CD4-positive, alpha-beta T cell treated with Interleukin-12 subunit alpha and Interleukin-12 subunit beta, for 1 hour (primary cell): ENCODE data around the gene SP2.

Experiments
- DNase-seq: peaks from one replicate; pipeline ENCODE4 v3.0.0-alpha.2; 2020

The SP2 gene

DNA sequence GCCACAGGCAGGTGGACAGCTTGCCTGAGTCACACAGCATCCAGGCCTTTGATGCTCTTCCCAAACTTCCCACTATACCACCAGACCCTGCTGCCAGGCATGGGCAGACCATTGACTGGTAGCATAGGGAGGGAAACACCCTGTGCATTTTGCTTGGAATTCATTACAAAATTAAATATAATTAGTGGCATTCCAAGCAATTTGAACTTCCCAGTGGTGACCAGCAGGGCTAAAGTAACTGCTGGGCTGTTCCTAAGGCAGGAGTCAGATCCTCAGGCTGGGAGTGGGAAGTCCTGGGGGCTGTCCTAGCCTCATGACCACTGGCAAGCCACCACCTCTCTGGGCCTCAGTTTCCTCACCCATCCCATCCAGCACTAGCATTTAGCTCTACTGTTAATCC is 57.9 kb downstream of the SP2 start:
- DNase-seq: no peak

DNA sequence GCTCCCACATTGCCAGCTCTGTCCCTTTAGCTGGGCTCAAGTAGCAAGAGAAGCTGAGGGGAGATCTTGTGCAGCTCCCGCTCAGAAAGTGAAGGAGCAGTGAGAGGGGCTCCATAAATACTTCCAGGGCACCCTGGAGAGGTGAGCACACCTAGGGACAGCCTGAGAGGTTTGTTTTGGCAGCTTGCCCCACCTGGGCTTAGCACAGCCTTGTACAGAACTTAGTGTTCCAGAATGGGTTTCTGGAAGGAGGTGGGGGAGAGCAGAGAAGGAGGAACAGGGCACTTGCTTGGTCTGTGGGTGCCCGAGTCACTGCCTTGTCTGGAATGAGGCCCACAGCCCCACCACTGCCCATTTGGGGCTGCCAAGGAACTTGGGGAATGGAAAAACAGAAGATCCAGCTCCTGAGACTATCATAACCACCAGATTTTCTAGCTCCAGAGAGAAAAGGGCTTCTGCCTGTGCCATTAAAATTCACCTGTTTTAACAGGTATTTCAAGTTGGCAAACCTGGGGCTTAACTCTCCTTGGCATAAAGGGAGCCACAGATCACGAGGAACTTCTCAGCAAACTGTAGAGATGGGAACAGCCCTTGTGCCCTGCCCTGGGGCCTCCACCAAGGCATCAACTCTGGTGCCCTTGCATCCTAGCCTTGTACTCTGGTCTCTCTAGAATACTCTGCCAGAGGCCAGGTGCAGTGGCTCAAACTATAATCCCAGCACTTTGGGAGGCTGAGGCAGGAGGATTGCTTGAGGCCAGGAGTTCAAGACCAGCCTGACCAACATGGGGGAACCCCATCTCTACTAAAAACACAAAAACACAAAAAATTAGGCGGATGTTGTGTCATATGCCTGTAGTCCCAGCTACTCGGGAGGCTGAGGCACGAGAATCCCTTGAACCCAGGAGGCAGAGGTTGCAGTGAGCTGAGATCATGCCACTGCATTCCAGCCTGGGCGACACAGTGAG is 59.7 kb downstream of the SP2 start:
- DNase-seq: no peak

DNA sequence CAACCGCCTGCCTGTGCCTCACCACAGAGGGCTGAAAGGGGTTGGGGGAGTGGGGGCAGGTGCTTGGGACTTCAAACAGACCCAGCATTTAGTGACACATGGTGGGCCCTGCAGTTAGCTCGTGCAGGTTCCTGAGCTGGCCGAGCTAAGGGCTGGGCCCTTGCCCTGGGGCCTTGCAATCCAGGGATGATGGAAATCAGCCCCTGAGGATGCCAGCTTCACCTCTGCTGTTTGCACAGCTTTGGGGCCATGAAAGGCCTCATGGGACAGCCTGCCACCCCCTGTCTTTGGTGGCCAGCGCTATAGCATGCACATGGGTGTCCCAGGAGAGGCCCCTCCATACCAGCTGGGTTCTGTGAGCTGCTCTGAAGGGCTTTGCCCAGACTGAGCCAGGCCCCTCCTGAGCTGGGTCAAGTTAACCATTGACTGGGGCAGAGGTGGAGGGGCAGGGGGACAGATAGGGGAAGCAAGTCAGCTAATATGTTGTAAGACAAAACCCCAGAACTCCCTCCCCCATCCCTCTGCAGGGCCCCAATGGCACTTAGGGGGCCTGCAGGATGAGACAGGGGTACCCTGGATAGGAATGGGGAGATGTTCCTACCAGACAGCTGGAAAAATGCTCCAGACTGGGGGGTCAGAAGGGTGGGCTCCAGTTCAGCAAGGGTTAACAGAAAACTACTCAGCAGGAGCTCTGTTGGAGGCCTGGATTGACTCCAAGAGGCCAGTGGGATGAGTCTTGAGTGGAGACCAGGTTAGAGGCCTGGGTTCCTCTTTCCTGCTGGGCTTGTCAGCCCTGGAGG is 61.0 kb downstream of the SP2 start:
- DNase-seq: no peak

DNA sequence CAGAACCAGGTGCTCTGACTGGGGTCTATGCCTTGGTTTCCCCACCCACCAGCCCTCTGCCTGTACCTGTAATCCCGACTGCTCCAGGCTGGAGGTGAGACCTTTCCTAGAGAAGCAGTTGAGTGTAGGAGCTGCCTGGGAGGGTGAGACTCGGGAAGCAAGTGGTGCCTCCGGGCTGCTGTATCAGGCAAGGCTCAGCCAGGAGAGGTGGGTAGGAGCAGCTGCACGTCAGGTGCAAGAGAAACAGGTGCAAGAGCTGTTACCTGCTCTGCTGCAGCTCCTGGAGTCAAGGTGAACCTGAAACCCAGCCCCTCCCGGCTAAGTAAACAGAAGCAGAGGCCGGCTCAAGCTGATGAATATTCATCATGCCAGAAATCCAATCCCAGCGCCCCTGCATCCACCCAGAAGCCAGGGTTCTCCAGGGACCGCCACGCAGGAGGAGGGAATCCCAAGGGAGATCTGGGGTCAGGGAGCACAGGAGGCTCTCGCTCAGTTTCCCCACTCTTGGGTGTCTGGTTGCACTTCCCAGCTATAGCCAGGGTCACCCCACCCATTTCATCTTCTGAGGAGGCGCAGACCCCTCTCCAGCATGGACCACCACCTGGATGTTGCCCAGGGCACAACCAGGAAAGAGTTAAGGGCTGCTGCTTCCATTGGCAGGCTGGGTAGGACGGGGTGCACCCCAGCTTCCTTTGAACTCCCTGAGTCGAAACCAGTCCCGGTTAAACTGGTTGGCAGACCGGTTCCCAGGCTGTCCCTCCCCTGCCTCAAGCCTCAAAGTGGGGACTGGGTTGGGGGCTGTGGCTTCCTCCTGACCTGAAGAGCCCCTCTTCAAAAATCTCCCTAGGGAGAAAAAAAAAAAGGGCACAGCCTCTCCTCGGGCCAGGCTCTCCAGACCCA is 61.8 kb downstream of the SP2 start, which contains the start of gene PRR15L:
TSS of gene PRR15L (minus strand) at position 293 of the 900 bp plus-strand sequence. CDS start 4,649 bp downstream, outside the sequence.
- no peak for DNase-seq

DNA sequence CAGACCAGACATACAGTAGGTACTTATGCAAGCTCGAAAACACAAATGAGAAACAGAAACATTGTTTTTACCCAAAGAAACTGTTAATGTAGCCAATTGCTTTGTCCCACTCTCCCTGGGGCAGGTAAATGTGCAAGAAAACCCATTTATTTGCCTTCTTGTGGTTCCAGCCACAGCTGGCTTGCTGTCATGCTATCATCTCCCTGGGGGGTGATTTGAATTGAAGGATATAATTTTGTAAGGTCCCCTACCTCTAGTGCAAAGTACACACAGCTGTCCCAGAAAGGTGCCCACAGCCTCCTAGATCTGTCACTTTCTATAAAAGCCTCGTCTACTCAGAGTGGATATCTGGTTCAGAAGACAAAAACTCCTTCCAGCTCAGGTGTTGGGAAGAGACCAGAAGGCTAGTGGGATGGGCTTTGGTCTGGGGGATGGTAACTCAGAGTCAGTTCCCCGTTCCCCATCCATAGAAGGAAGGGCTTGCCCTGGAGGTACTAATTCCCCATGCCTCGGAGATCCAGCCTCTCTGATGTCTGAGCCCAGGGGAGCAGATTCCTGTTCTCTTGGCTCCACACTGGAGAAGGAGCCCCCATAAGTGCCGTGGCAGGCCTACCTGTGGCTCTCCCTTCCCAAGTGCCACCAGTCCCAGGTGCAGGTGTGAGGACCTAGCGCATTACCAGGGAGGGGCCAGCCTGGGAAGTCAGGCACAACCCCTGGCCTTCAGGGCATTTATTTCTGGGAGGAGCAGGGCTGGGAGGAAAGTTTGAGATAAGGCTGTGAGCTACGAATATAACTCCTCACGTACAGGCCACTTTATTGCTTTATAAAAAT is 64.0 kb downstream of the SP2 start:
- DNase-seq: no peak

DNA sequence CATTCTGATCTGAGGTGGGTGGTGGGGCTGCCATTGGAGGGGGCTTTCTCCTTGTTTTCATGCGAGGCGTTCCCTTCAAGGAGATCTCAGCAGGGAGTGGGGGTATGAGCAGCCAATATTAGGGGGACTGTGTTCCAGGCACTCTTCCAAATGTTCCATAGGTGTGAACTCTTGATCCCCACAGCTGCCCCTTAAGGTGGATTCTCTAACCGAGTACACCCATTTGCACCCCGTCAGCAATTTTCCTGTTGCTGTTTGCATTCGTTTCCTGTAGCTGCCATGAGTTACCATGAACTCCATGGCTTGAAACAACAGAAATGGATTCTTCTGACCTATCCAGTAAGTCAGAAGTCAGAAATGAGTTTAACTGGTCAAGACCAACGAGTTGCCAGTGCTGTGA is 65.4 kb downstream of the SP2 start:
- no peak for DNase-seq

DNA sequence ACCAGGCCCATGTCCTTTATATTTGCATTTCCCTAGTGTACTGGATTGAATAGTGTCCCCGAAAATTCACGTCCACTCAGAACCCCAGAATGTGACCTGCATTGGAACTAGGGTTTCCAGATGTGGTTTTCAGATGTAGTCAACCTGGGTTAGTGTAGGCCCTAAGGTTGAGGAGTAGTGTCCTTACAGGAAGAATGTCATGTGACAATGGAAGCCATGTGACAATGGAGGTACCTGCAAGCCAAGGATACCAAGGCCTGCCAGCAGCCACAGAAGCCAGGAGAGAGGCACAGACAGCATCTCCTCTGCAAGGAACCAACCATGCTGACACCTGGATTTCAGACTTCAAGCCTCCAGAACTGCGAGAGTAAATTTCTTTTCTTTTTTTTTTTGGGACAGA is 66.9 kb downstream of the SP2 start:
- DNase-seq: no peak

DNA sequence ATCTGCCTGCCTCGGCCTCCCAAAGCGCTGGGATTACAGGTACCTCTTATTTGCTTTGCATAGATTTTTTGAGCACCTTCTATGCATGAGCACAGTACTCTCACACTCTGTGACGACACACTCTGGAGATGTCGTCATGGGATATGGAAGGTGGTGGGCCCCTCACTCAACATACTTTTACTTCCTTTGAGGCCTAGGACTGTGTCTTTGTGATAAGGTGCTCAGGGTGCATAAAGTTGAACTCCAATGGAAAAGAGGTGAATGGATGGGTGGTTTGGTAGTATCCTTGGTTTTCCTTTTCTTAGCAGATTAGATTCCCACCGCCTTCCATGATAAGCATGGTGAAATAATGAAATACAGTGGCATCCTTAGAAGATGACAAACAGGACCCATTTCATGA is 68.8 kb downstream of the SP2 start:
- no peak for DNase-seq

DNA sequence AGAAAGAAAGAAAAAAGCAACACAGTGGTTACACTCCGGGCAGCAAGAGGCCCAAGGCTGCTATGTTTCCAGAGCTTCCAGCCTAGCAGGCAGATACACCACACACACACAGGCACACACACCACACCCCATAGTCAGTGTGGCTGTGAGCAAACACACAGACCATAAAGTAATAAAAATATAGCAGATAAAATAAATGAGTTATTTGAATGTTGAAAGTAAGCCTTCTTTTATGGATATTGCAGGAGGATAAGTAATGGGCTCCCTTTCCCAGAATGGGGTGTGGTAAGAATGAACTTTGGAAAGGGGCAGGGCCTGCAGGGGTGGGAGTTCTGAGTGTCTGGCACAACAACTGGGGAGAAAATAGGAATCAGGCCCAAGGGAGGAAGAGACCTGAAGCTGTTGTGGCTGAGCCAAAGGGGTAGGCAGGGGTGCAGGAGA is 70.1 kb downstream of the SP2 start:
- no peak for DNase-seq

DNA sequence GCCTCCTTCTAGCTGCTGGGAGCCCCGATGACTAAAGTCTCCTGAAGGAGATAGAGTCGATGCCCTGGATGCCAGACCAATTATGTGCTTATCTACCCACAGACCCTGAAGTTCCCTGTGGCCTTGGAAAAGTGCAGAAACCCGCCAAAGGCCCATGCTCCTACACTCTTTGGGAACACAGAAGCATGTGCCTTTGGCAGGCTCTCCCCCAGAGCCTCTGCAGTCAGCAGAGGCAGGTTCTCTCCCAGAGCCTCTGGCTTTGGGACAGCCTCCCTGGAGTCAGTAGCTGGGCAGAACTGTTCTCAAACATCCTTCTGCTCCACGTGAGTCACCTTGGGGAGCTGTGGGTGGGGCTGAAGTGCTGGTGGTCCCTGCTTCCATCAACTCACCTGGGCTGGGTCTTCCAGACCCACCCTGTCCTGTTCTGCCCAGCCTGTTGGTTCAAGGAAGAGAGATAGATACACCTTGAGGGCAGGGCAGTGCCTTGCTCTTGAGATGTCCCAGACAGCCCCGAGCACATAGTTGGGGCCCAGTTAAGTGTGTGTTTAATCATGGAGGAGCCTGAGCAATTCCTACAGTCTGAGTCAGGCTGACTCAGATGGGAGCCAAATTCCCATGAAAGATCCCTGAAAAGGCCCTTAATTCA is 71.7 kb downstream of the SP2 start:
- DNase-seq: no peak

DNA sequence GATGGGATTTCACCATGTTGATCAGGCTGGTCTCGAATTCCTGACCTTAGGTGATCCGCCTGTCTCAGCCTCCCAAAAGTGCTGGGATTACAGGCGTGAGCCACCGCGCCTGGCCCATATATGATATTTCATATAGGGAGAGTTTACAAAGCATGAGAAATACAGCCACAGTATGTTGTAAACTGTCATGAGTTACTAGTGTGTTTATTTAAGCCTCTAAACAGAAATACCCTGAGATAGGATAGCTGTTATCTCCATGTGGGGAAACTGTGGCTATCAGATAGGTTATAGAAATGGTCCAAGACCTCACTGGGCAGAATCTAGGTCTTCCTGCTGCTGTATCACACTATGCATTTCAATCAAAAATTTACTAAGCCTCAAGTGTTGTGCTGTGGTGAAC is 72.8 kb downstream of the SP2 start:
- no peak for DNase-seq

DNA sequence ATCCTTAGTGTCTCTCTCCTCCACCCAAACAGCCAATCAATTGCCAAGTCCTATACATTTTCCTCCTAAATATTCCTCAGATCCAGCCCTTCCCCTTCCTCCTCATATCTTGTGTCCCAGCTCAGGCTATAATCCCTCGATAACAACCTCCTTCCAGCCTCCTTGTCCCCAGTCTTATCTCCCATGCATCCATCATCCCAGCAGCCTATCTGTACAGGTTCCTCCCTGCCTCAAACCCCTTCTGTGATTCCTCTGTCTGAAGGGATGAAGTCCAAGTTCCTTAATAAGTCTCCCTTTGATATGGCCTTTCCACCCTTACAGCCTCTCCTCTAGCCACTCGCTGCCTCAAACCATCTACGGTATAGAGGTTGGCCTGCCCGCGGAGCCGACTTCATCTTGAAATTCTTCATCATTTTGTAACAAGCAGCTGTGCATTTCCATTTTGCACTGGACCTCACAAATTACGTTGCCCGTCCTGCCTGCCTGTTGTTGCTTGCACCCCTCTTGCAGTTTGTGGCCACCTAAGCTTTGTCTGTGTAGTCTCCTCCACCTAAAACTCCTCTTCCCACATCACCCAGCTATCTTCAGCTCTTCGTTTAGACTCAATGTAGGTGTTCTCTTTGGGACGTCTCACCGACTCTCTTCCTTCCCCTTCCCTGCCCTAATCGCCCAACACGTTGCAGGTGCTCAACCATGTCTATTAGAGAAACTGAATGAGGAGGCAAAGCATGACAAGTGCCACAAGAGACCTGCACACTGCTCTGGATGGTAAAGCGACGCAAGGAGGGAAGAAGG is 74.1 kb downstream of the SP2 start:
- no peak for DNase-seq

DNA sequence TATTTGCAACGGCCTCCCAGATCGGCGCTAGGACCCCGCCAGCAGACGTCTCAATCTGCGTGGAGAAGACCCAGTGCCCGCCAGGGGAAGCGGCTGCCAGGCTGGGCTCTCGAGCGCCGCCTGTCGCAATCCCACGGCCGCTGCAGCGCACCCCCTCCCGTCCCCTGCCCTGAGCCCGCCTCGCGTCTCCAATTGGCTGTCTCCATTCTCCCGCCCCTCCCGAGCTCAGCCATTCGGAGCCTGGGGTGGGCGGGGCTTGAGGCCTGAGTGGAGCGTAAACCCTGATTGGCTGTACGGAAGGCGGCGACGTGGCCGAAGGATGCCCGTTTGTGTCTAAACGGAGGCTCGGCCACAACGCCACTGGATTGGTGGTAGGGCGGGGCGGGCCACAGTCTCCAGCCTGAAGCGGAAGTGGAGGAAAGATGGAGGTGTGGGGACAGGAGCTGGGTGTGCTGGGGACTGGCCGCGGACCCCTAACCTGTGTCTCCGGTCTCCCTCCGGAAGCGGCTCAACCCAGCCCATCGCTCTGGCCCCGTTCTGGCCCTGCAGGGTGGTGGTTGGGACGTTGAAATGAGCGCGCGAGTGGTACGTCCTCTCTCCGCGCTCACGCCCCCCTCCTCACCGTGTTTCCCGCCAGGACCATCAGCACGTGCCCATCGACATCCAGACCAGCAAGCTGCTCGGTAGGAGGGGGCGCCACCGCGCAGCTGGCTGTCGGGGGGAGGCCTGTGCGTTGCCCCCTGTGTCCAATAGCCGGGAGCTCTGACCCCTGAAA is 74.9 kb downstream of the SP2 start, which contains the start of gene CDK5RAP3:
TSS of gene CDK5RAP3 (plus strand) at position 389 of the 775 bp plus-strand sequence. CDS start at position 423, 34 bp downstream.
- DNase-seq: peak; percentile 99

DNA sequence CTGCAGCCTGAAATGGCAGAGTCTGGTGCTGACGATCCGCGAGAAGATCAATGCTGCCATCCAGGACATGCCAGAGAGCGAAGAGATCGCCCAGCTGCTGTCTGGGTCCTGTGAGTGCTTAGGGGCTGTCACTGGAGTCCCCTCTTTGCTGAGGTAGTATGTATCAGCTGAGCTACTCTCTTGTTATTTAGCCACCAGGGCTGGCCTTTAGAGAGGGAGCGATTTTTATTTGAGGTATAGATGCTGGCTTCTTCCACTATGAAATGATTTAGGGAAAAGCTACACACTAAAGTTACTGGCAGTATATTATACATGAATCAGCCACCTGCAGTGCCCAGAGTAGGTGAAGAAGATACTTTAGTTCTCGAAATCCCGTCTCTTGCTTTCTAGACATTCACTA is 77.5 kb downstream of the SP2 start:
- DNase-seq: no peak

DNA sequence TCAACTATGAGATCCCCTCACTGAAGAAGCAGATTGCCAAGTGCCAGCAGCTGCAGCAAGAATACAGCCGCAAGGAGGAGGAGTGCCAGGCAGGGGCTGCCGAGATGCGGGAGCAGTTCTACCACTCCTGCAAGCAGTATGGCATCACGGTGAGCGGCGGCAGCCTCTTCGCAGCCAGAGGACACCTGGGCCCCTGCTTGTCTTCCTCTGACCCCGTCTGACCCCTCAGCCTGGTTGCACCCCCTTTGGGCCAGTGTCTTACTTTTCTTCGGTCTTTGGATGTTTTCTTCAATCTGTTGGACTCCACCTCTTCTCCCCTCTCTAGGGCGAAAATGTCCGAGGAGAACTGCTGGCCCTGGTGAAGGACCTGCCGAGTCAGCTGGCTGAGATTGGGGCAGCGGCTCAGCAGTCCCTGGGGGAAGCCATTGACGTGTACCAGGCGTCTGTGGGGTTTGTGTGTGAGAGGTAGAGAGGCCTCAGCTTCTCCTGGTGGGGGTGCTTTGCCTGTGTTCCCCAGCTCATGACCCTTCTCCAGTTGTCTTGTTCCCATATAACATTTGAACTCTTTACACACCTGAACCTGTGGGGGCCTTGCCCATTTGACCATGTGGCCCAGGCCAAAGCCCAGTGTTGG is 79.3 kb downstream of the SP2 start:
- no peak for DNase-seq

DNA sequence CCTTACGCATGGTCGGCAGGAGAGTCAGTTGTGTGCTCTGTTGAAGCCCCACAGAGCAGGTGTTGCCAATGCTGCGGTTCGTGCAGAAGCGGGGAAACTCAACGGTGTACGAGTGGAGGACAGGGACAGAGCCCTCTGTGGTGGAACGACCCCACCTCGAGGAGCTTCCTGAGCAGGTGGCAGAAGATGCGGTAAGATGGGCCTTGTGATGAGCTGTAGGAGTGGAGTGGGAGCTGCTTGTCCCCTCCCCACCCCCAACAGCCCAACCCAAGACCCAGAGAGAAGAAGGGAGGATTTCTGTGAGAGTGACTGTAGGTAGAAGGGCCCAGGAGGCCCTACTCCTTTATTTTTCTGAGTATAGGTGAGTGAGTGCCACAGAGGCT is 79.8 kb downstream of the SP2 start:
- no peak for DNase-seq

DNA sequence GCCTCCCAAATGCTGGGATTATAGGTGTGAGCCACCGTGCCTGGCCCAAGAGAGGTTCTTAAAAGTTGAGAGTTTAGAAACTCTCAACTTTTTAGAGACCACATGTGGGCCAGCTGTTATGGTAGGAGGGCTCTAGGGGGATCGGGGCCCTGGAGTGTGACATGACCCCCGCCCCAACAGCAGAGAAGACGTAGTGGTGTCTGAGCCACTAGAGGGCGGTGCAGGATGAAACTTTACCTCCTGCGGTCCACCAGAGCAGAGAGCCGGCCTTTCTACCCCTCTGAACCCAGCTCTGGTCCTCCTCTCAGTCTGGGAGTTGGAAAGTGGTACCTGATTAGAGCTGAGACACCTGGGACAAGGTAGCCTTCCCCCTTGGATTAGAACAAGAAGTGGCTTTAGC is 82.3 kb downstream of the SP2 start:
- DNase-seq: peak; percentile 62
